ENCODE measurements around the gene NFYA. TPM values are rescaled to one million over a fixed set of nuclear protein-coding genes. Genes with fewer than 3 reads are reported as not detected.

The NFYA gene
- 21.0 TPM for total RNA-seq
- long read RNA-seq, transcript NFYA-202 (9 exons, 1,660 nt), result major isoform, 5 of 23 reads
- long read RNA-seq, partial matches to known transcripts, result 6 of 23 reads
- long read RNA-seq, other reads (novel, unspliced or antisense), result 9 of 23 reads

GRCh38 chr6:41072836-41073202 lies at the start of gene NFYA:
Gene NFYA (plus strand): TSS chr6:41072974. CDS start chr6:41079090, 6,116 bp downstream.
- intact Hi-C loops (cut with DNase I), result no loop called here
- Histone ChIP-seq H3K9me3 (no peaks in the 10 kb centered on the region), H3K36me3 (peaks cover 21% of the 10 kb centered on the region), H3K27me3 (ENCODE audit: low read depth) (no peaks in the 10 kb centered on the region), H3K4me3 (peak within 1 kb of the TSS; percentile 93), H3K4me1 (peaks cover 40% of the 10 kb centered on the region), H3K27ac (peak within 1 kb of the TSS; percentile 99)
- TF ChIP-seq CTCF (IDR thresholded peaks at IDR 0.05), result no peak
- DNase-seq (peak; percentile 99), ATAC-seq (peak; percentile 87 to 95)

- ATAC-seq, result no peak
- intact Hi-C loops (cut with DNase I), result no loop called here
Measured at GRCh38 chr6:41023114-41023513, 49.7 kb upstream of the NFYA start.

GRCh38 chr6:41025966-41026530 lies 46.7 kb upstream of the NFYA start:
- Histone ChIP-seq H3K27me3 (ENCODE audit: low read depth) (no peaks in the 10 kb centered on the region), H3K4me1 (peaks cover 19% of the 10 kb centered on the region), H3K36me3 (no peaks in the 10 kb centered on the region), H3K9me3 (no peaks in the 10 kb centered on the region), H3K4me3 (no peak overlapping the region), H3K27ac (no peak overlapping the region)
- DNase-seq (no peak), ATAC-seq (no peak)
- intact Hi-C loops (cut with DNase I), result no loop called here
- no peak for TF ChIP-seq CTCF (IDR thresholded peaks at IDR 0.05)

More at GRCh38 chr6:41023114-41023513, 49.7 kb upstream of the NFYA start:
- no peaks in the 10 kb centered on the region for H3K36me3 ChIP-seq
- peaks cover 9% of the 10 kb centered on the region for H3K4me1 ChIP-seq
- DNase-seq, result no peak
- H3K27ac ChIP-seq, result no peak overlapping the region
- H3K9me3 ChIP-seq, result no peaks in the 10 kb centered on the region
- no peak for TF ChIP-seq CTCF (IDR thresholded peaks at IDR 0.05)
- no peak overlapping the region for H3K4me3 ChIP-seq
- H3K27me3 ChIP-seq (ENCODE audit: low read depth), result no peaks in the 10 kb centered on the region

- no peak for ATAC-seq
- intact Hi-C loops (cut with DNase I), result no loop called here
- H3K4me3 ChIP-seq, result peak overlapping the region; percentile 63
Measured at GRCh38 chr6:41027241-41027640, 45.5 kb upstream of the NFYA start.

GRCh38 chr6:41027799-41028560 lies 44.8 kb upstream of the NFYA start:
- peak overlapping the region; percentile 81 for H3K27ac ChIP-seq
- intact Hi-C loops (cut with DNase I), result no loop called here
- peak; percentile 100 for TF ChIP-seq CTCF (IDR thresholded peaks at IDR 0.05)

More at GRCh38 chr6:41027241-41027640, 45.5 kb upstream of the NFYA start:
- TF ChIP-seq CTCF (IDR thresholded peaks at IDR 0.05), result no peak
- H3K4me1 ChIP-seq, result peaks cover 19% of the 10 kb centered on the region
- no peak for DNase-seq
- no peaks in the 10 kb centered on the region for H3K36me3 ChIP-seq
- H3K27ac ChIP-seq, result peak overlapping the region; percentile 39
- H3K9me3 ChIP-seq, result no peaks in the 10 kb centered on the region
- no peaks in the 10 kb centered on the region for H3K27me3 ChIP-seq (ENCODE audit: low read depth)

More at GRCh38 chr6:41027799-41028560, 44.8 kb upstream of the NFYA start:
- peak; percentile 97 to 98 for ATAC-seq
- H3K9me3 ChIP-seq, result no peaks in the 10 kb centered on the region
- H3K27me3 ChIP-seq (ENCODE audit: low read depth), result no peaks in the 10 kb centered on the region
- H3K4me3 ChIP-seq, result peak overlapping the region; percentile 63
- H3K36me3 ChIP-seq, result no peaks in the 10 kb centered on the region
- peak; percentile 90 for DNase-seq
- H3K4me1 ChIP-seq, result peaks cover 19% of the 10 kb centered on the region

Measured in lower lobe of right lung (tissue), 2 donors.